ENCODE data around the gene DSTYK. TPM values are rescaled to one million over a fixed set of nuclear protein-coding genes. Genes with fewer than 3 reads are reported as not detected.

Gene DSTYK
- total and polyA plus RNA-seq, 2 experiments from 2014 or later = 6.1 to 10.7 TPM

DNA sequence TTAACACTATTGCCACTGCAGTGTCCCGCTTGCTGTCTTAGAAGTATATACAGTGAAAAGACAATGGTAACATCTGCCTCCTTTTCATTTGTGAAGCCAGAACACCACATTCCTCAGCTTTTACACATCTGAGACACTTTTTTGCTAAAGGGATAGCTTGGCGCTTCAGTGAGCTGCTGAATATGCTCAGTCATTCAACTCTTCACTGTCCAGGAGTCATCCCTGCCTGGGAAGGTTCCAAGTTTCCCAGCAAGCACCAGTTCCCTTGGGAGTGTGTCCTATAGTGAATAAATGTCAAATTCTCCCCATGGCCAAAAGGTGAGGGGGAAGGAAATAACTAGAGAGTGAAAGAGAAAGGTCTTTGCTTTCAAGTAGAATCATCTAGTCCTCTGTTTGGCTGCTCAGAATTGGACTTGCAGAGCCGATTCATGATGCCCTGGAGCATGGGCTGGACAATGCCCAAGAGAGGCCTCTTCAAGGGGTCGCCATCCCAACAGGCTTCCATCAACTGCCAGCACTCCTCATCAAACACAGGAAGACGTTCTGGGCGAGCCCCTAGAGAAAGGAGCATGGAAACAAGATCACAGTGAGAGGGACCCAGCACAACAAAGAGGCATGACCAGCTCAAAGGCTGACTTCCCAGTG, 64.2 kb downstream of the DSTYK start:
- Histone ChIP-seq H4K20me1 (replicated peaks; ENCODE audit: insufficient read depth) (no peaks in the 10 kb centered on the region), H3K4me2 (no peak overlapping the region), H3K4me3 (no peak overlapping the region), H3K36me3 (ENCODE audit: insufficient read depth) (no peaks in the 10 kb centered on the region), H3K27me3 (ENCODE audit: insufficient read depth) (no peaks in the 10 kb centered on the region), H3K4me1 (ENCODE audit: insufficient read depth) (no peaks in the 10 kb centered on the region), H2AFZ (no peak overlapping the region), H3F3A (replicated peaks; ENCODE audit: low read depth) (no peaks in the 10 kb centered on the region), H3K27ac (ENCODE audit: low read depth) (no peak overlapping the region), H3K9me2 (ENCODE audit: insufficient read depth) (no peaks in the 10 kb centered on the region), H3K79me2 (replicated peaks; ENCODE audit: insufficient read depth) (no peaks in the 10 kb centered on the region)
- DNase-seq (ENCODE audit: low spot score) (no peak), ATAC-seq (peak; percentile 63)
- Mint-ChIP-seq H3K9me3 (no peaks in the 10 kb centered on the region), H3K4me3 (no peak overlapping the region), H3K4me1 (peaks cover 14% of the 10 kb centered on the region; the same call in 2 of the 3 replicates), H3K27ac (0 out of 2 replicates have a peak overlapping the region, but pooled peaks have one; percentile 25), H3K27me3 (ENCODE audit: insufficient read depth, low read depth, poor library complexity) (peaks cover 2% of the 10 kb centered on the region), H3K36me3 (ENCODE audit: low read depth) (peaks cover 18% of the 10 kb centered on the region; the same call in 2 of the 3 replicates)
- TF ChIP-seq ZNF462 (CRISPR knock-in tag; IDR thresholded peaks at IDR 0.05) = no peak
- no peak for TF ChIP-seq JUNB (IDR thresholded peaks at IDR 0.05; ENCODE audit: unreplicated experiment)

GRCh38 chr1:205144751-205145150, 66.8 kb downstream of the DSTYK start:
- H3K4me3 Mint-ChIP-seq = no peak overlapping the region
- no peaks in the 10 kb centered on the region for H3K4me1 ChIP-seq (ENCODE audit: insufficient read depth)
- H3K36me3 Mint-ChIP-seq (ENCODE audit: low read depth) = peaks cover 24% of the 10 kb centered on the region
- H3K9me2 ChIP-seq (ENCODE audit: insufficient read depth) = no peaks in the 10 kb centered on the region
- DNase-seq (ENCODE audit: low spot score) (no peak), ATAC-seq (no peak)
- no peaks in the 10 kb centered on the region for H3K27me3 ChIP-seq (ENCODE audit: insufficient read depth)
- no peaks in the 10 kb centered on the region for H4K20me1 ChIP-seq (replicated peaks; ENCODE audit: insufficient read depth)
- peaks cover 17% of the 10 kb centered on the region; the same call in 2 of the 3 replicates for H3K4me1 Mint-ChIP-seq
- no peak overlapping the region for H3K4me2 ChIP-seq
- no peak overlapping the region for H3K27ac ChIP-seq (ENCODE audit: low read depth)
- no peak overlapping the region for H3K4me3 ChIP-seq
- H2AFZ ChIP-seq = no peak overlapping the region
- H3K36me3 ChIP-seq (ENCODE audit: insufficient read depth) = no peaks in the 10 kb centered on the region
- no peaks in the 10 kb centered on the region for H3K79me2 ChIP-seq (replicated peaks; ENCODE audit: insufficient read depth)
- no peaks in the 10 kb centered on the region for H3F3A ChIP-seq (replicated peaks; ENCODE audit: low read depth)
- peaks cover 3% of the 10 kb centered on the region for H3K27me3 Mint-ChIP-seq (ENCODE audit: insufficient read depth, low read depth, poor library complexity)
- peaks cover 4% of the 10 kb centered on the region for H3K9me3 Mint-ChIP-seq
- H3K27ac Mint-ChIP-seq = no peak overlapping the region
- TF ChIP-seq EZH2phosphoT487 (IDR thresholded peaks at IDR 0.05; ENCODE audit: unreplicated experiment) (no peak), ZNF114 (CRISPR knock-in tag; IDR thresholded peaks at IDR 0.05) (no peak), ZNF462 (CRISPR knock-in tag; IDR thresholded peaks at IDR 0.05) (no peak), STAT1 (IDR thresholded peaks at IDR 0.05; ENCODE audit: unreplicated experiment) (no peak), EZH2 (IDR thresholded peaks at IDR 0.05; ENCODE audit: low read depth, unreplicated experiment) (no peak)

Measured in GM23338 (cell line).